GM23338 (cell line): Measurements from ENCODE around the gene APRT.
"Not testable (repeated sequence)": the region's sequence is repeated elsewhere in the genome, so short reads cannot be mapped to it uniquely, and the experiment has no call there.

Source experiments
- CREB1 ChIP-seq: fragments of 250-450 bp; sonication (Bioruptor Pico); IDR thresholded peaks from 2 replicates; pipeline ENCODE4 v1.5.0; 2020; ENCODE audit warnings: low read depth, mild to moderate bottlenecking, moderate library complexity
- CTCF ChIP-seq, 2 experiments: fragments of 200-600 bp in 1 of 2; sonication (generic) in 1 of 2; conservative IDR thresholded peaks; 2 replicates each; pipeline versions ENCODE4 v1.5.1 to v1.6.1; 2016 to 2017; ENCODE audit warnings: antibody characterized with exemption in 2 of 2, low read depth in 2 of 2, mild to moderate bottlenecking in 2 of 2, moderate library complexity in 1 of 2
- EZH2 ChIP-seq: fragments of 200-600 bp; sonication (generic); IDR thresholded peaks from one replicate; pipeline ENCODE4 v1.8.0; 2017; ENCODE audit warnings: antibody characterized with exemption, mild to moderate bottlenecking, low read depth; ENCODE audit not compliant: unreplicated experiment
- JUNB ChIP-seq: IDR thresholded peaks from one replicate; pipeline ENCODE4 v1.6.1; 2016; ENCODE audit warnings: antibody characterized with exemption; ENCODE audit not compliant: unreplicated experiment
- POLR2AphosphoS5 ChIP-seq: IDR thresholded peaks from 2 replicates; pipeline ENCODE4 v1.6.1; 2016; ENCODE audit warnings: antibody characterized with exemption, low read depth
- REST ChIP-seq: IDR thresholded peaks from one replicate; pipeline ENCODE4 v1.6.1; 2018; ENCODE audit warnings: antibody characterized with exemption; ENCODE audit not compliant: unreplicated experiment

DNA sequence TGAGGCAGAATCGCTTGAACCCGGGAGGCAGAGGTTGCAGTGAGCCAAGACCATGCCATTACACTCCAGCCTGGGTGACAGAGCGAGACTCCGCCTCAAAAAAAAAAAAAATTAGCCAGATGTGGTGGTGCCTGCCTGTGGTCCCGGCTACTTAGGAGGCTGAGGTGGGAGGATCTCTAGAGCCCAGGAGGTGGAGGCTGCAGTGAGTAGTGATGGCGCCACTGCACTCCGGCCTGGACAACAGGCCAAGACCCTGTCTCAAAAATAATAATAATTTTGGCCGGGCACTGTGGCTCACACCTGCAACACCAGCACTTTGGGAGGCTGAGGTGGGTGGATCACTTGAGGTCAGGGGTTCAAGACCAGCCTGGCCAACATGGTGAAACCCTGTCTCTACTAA lies 23.0 kb downstream of the APRT start:
- TF ChIP-seq CTCF (conservative IDR thresholded peaks at IDR 0.05; ENCODE audit: low read depth in 2 of 2); CREB1 (CRISPR knock-in tag); EZH2; POLR2AphosphoS5; JUNB; REST: not testable (repeated sequence)
